Astrocyte of the spinal cord (primary cell): ENCODE data around the gene CHCHD5.

Experiments used
- DNase-seq: peaks from one replicate; pipeline ENCODE4 v3.0.0; 2011; ENCODE audit warnings: low read depth, low spot score
- H3K4me3 ChIP-seq: 2 replicates; pipeline ENCODE4 v1.5.1; 2011; ENCODE audit warnings: low read depth, mild to moderate bottlenecking, low read length, moderate library complexity
- in situ Hi-C: cut with HindIII; loops from 2 replicates; pipeline ENCODE4 v1.10.0; 2017; ENCODE audit warnings: low sequenced_read_pairs
- TF ChIP-seq, protein P1 (sequence below): IDR thresholded peaks from 2 replicates; pipeline ENCODE4 v1.5.1; 2012; ENCODE audit warnings: low read depth, mild to moderate bottlenecking, low read length, inconsistent platforms

Gene CHCHD5

DNA sequence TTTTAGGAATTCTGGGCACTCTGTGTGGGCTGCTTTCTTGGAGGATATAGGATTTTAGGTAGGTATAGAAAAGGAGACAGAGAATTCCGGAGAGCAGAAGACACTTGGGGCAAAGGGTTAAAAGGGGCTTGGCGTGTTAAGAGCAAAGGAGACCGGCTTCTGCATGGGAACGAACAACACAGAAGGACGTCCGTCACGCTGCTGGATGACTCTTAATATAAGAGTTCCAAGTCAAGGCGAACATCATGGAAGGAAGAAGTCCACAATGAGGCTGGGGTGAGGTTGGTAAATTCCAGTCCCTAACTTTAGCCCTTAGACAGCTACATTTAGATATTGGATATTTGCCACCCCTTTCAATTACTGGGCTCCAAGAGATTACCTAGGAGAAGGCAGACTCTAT, 45.4 kb downstream of the CHCHD5 start:
- DNase-seq = no peak
- no peak overlapping the region for H3K4me3 ChIP-seq
- in situ Hi-C loops = no loop called here
- TF ChIP-seq, protein P1, sequence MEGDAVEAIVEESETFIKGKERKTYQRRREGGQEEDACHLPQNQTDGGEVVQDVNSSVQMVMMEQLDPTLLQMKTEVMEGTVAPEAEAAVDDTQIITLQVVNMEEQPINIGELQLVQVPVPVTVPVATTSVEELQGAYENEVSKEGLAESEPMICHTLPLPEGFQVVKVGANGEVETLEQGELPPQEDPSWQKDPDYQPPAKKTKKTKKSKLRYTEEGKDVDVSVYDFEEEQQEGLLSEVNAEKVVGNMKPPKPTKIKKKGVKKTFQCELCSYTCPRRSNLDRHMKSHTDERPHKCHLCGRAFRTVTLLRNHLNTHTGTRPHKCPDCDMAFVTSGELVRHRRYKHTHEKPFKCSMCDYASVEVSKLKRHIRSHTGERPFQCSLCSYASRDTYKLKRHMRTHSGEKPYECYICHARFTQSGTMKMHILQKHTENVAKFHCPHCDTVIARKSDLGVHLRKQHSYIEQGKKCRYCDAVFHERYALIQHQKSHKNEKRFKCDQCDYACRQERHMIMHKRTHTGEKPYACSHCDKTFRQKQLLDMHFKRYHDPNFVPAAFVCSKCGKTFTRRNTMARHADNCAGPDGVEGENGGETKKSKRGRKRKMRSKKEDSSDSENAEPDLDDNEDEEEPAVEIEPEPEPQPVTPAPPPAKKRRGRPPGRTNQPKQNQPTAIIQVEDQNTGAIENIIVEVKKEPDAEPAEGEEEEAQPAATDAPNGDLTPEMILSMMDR = no peak

DNA sequence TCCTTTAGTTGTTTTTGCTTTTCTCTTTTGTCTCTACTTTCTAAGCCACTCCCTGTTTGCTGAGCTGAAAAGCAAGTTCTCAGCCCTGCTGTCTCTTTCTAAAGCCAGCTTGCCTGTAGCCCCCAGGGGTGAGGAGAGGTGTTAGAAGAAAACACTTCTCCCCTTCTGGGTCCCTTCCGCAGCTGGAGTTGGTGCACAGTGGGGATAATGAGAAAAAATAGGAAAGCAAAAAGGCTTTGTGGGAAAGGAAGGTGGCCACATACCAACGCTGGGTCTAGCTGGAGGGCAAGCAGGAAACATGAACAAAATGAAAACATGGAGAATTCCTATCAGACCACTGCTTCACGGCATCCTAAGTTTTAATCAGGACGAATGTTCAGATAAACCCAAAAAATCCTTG, 45.9 kb downstream of the CHCHD5 start:
- no peak overlapping the region for H3K4me3 ChIP-seq
- in situ Hi-C loops = no loop called here
- TF ChIP-seq, protein P1 = no peak
- no peak for DNase-seq

DNA sequence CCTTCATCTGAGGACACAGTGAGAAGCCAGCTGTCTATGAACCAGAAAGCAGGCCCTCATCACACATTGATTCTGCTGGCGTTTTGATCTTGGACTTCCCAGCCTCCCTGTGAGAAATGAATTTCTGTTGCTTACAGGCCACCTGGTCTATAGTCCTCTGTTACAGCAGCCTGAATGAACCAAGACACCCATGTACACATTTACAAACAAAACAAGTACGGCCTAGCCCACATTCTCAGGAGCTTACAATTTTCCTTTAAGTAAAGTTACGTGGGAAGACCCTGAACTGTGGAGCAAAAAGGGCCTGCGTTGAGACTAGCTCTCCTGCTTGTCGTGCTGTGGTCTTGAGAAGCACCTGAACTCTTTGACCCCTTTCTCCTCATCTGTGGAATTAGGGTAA, 49.3 kb downstream of the CHCHD5 start:
- TF ChIP-seq, protein P1 = no peak
- DNase-seq = no peak
- in situ Hi-C loops = no loop called here
- no peak overlapping the region for H3K4me3 ChIP-seq

DNA sequence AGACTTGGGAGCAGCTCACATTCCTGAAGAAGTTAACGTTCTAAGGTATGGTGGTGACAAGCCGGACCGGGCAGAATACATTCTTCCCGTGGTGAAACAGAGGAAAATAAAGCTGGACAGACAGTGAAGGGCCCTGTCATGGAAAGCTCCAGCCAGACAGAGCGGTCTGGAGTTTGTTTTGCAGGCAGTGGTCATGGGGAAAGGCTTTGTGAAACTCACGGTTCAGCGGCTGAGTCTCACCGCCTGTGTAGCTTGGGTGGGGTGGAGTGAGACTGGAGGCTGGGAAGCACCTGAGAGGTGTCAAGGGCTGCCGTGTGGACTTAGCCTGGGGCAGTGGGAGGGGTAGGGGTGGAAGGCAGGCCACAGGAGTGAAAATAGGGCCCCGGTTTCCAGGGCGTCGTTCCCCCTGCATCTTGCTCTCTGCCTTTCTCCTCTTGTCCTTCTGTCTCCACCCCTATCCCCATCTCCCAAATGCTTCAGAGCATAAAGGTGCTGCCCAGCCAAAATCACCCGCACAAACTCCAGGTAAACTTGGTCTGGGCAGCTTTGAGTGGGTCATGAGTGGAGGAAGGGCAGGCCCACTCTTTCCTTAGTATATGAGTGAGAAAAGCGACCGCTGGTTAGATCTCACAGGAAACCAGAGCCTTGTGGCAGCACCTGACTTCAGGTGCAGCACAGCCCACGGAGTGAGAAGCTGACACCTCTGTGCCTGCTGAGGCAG, 49.9 kb downstream of the CHCHD5 start:
- no peak for DNase-seq
- H3K4me3 ChIP-seq = no peak overlapping the region
- in situ Hi-C loops = no loop called here
- TF ChIP-seq, protein P1 = no peak

GRCh38 chr2:112634874-112635157, 50.4 kb downstream of the CHCHD5 start:
- H3K4me3 ChIP-seq = no peak overlapping the region

DNA sequence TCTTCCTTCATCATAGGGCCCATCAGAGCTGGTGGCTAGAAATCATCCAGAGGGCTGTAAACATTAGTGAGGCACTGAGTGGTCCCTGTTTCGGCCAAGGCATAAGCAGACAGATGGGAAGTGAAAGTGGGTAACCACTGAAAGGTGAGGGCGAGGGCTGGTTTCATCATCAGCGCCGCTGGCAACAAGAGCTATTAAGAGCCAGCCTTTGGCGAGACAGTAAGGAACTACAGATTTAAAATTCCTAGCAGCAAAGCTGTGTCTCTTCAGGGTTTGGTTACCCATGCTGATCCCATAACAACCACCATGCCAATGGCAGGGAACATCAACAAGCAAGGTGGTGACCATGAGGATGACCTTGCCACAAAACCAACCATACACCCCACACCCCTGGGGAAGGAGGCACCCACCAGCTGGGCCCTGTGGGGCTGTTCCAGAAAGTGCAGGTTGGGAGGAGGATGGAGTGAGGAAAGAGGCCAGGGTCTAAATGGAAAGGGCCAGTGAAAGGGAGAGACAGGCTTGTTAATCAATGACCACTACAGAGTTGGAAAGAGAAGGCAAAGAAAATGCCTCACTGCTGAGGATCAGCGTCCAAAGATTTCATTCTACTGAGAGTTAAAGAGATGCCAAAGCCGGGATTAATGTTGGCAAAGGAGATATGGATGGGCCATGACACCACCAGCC, 52.3 kb downstream of the CHCHD5 start:
- TF ChIP-seq, protein P1 = no peak
- no peak overlapping the region for H3K4me3 ChIP-seq
- no peak for DNase-seq
- in situ Hi-C loops = no loop called here

More at GRCh38 chr2:112634874-112635157, 50.4 kb downstream of the CHCHD5 start:
- no peak for DNase-seq
- in situ Hi-C loops = no loop called here
- TF ChIP-seq, protein P1 = no peak
